ENCODE measurements around the gene PHC2.

Gene PHC2

GRCh38 chr1:33429856-33430691, 821 bp downstream of the PHC2 start:
- DNase-seq (ENCODE audit: low read depth), result peak; percentile 31
- TF ChIP-seq CTCF (conservative IDR thresholded peaks at IDR 0.05; ENCODE audit: low read length), result no peak
- peak overlapping the region; percentile 69 for H3K4me3 ChIP-seq (ENCODE audit: low read length)

GRCh38 chr1:33429332-33429731, 1.6 kb downstream of the PHC2 start:
- DNase-seq (ENCODE audit: low read depth), result no peak
- no peak for TF ChIP-seq CTCF (conservative IDR thresholded peaks at IDR 0.05; ENCODE audit: low read length)
- peak overlapping the region; percentile 69 for H3K4me3 ChIP-seq (ENCODE audit: low read length)

- TF ChIP-seq CTCF (conservative IDR thresholded peaks at IDR 0.05; ENCODE audit: low read length), result no peak
- no peak overlapping the region for H3K4me3 ChIP-seq (ENCODE audit: low read length)
- DNase-seq (ENCODE audit: low read depth), result no peak
Measured at GRCh38 chr1:33428661-33429060, 2.2 kb downstream of the PHC2 start.

DNA sequence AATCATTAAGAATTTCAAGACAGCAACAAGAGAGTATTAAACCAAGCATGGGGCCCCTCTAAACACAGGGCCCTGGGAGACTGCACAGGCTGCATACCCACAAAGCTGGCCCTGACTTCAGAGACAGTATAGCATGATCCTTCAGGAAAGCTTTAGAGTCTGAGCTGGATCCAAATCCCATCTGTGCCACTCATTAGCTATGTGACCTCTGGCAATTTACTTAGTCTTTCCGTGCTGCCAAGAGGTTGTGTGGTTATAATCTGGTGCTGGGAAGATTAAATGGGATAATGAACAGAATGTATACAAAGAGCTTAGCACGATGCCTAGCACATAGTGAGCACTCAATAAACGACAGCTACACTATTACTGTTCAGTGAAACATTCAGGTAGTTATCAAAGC, 4.0 kb downstream of the PHC2 start:
- DNase-seq (ENCODE audit: low read depth), result no peak

GRCh38 chr1:33425900-33426299, 5.0 kb downstream of the PHC2 start:
- no peak overlapping the region for H3K4me3 ChIP-seq (ENCODE audit: low read length)
- no peak for TF ChIP-seq CTCF (conservative IDR thresholded peaks at IDR 0.05; ENCODE audit: low read length)
- DNase-seq (ENCODE audit: low read depth), result no peak

More for the DNA sequence above, 4.0 kb downstream of the PHC2 start:
- TF ChIP-seq CTCF (conservative IDR thresholded peaks at IDR 0.05; ENCODE audit: low read length), result no peak
- H3K4me3 ChIP-seq (ENCODE audit: low read length), result no peak overlapping the region

GRCh38 chr1:33424610-33425009, 6.3 kb downstream of the PHC2 start:
- DNase-seq (ENCODE audit: low read depth), result peak; percentile 45
- no peak for TF ChIP-seq CTCF (conservative IDR thresholded peaks at IDR 0.05; ENCODE audit: low read length)
- no peak overlapping the region for H3K4me3 ChIP-seq (ENCODE audit: low read length)

- H3K4me3 ChIP-seq (ENCODE audit: low read length), result no peak overlapping the region
- TF ChIP-seq CTCF (conservative IDR thresholded peaks at IDR 0.05; ENCODE audit: low read length), result no peak
- DNase-seq (ENCODE audit: low read depth), result peak; percentile 28
Measured at GRCh38 chr1:33424205-33424604, 6.7 kb downstream of the PHC2 start.
